Measurements from ENCODE around the gene KCNT1.

Gene KCNT1

GRCh38 chr9:135727257-135727875, 25.4 kb downstream of the KCNT1 start:
- ATAC-seq (no peak), DNase-seq (no peak)

- no peak for ATAC-seq
- no peak for DNase-seq
Measured at GRCh38 chr9:135728436-135729110, 26.6 kb downstream of the KCNT1 start.

GRCh38 chr9:135729480-135729879, 27.5 kb downstream of the KCNT1 start:
- no peak for ATAC-seq
- no peak for DNase-seq

GRCh38 chr9:135731454-135731853, 29.5 kb downstream of the KCNT1 start:
- no peak for ATAC-seq
- no peak for DNase-seq

GRCh38 chr9:135732569-135733257, 30.7 kb downstream of the KCNT1 start:
- ATAC-seq (no peak), DNase-seq (no peak)

GRCh38 chr9:135734616-135735144, 32.7 kb downstream of the KCNT1 start:
- DNase-seq (no peak), ATAC-seq (no peak)

GRCh38 chr9:135736272-135736978, 34.4 kb downstream of the KCNT1 start:
- ATAC-seq (no peak), DNase-seq (no peak)

GRCh38 chr9:135736979-135737839, 35.2 kb downstream of the KCNT1 start:
- ATAC-seq (peak; percentile 10), DNase-seq (no peak)

- ATAC-seq (no peak), DNase-seq (no peak)
Measured at GRCh38 chr9:135737840-135738521, 36.0 kb downstream of the KCNT1 start.

- no peak for DNase-seq
Measured at GRCh38 chr9:135739271-135740220, 37.6 kb downstream of the KCNT1 start.

GRCh38 chr9:135741276-135742219, 39.6 kb downstream of the KCNT1 start:
- ATAC-seq: no peak
- DNase-seq: no peak

More at GRCh38 chr9:135739271-135740220, 37.6 kb downstream of the KCNT1 start:
- ATAC-seq: no peak

GRCh38 chr9:135743021-135743420, 41.0 kb downstream of the KCNT1 start:
- DNase-seq (no peak), ATAC-seq (no peak)

GRCh38 chr9:135743546-135744332, 41.8 kb downstream of the KCNT1 start:
- ATAC-seq (no peak), DNase-seq (no peak)

GRCh38 chr9:135744333-135745070, 42.5 kb downstream of the KCNT1 start:
- ATAC-seq (no peak), DNase-seq (no peak)

GRCh38 chr9:135745189-135745588, 43.2 kb downstream of the KCNT1 start:
- ATAC-seq: no peak

GRCh38 chr9:135745686-135746324, 43.8 kb downstream of the KCNT1 start:
- DNase-seq (no peak), ATAC-seq (no peak)

More at GRCh38 chr9:135745189-135745588, 43.2 kb downstream of the KCNT1 start:
- DNase-seq: no peak
